Measurements from ENCODE around the gene COL25A1.

DNA sequence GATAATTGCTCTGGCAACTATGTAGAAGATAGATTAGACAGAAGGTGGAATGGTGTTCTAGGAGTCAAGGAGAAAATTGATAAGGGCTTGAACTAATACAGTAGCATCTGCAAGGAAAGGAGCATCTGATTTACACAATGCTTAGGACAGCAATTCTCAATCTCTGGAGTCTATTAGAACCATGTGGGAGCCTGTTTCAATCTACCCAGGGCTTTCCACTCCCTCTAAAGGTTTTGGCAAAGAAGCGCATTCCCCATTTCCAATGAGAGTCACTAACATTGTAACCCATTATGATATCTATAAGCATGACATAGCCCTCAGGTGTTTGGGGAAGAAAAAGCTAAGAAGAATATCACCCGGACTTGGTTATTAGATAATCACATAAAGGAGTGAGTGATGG lies 168.2 kb downstream of the COL25A1 start:
- TF ChIP-seq POLR2AphosphoS5 (IDR thresholded peaks at IDR 0.05; ENCODE audit: low read depth, low read length): no peak
- TF ChIP-seq TAF1 (IDR thresholded peaks at IDR 0.05; ENCODE audit: borderline replicate concordance, low read depth, low read length): no peak
- no peak for TF ChIP-seq POLR2A (IDR thresholded peaks at IDR 0.05; ENCODE audit: low read depth, low read length)

All from GM12892 (cell line).